NCI-H446 (cell line): ENCODE data around the gene SLC45A3.
A peak's percentile ranks its signal among the peaks of the same experiment; 100 is the strongest.

Source experiments
- DNase-seq, 2 experiments: peaks; one replicate each; lab custom pipeline; 2025; lab: John Stamatoyannopoulos, UW

The SLC45A3 gene

DNA sequence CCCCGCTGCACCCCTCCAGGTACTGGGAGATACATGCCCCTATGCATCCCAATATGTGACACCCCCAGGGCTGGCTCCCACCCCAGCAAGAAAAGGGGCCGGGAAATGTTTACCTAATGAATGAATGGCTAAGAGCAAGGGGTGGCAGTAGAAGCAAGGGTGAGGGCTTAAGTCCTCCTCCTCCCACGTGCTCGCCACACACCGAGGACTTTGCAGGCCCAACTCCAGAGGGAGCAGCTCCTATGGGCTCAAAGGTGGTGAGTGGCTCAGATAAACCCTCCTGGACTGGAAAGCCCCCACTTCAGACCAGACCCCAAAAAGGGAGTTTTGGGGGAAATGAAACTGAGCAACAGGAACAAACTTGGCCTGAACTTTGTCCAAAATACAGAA, 11.4 kb downstream of the SLC45A3 start:
- DNase-seq, result no peak

DNA sequence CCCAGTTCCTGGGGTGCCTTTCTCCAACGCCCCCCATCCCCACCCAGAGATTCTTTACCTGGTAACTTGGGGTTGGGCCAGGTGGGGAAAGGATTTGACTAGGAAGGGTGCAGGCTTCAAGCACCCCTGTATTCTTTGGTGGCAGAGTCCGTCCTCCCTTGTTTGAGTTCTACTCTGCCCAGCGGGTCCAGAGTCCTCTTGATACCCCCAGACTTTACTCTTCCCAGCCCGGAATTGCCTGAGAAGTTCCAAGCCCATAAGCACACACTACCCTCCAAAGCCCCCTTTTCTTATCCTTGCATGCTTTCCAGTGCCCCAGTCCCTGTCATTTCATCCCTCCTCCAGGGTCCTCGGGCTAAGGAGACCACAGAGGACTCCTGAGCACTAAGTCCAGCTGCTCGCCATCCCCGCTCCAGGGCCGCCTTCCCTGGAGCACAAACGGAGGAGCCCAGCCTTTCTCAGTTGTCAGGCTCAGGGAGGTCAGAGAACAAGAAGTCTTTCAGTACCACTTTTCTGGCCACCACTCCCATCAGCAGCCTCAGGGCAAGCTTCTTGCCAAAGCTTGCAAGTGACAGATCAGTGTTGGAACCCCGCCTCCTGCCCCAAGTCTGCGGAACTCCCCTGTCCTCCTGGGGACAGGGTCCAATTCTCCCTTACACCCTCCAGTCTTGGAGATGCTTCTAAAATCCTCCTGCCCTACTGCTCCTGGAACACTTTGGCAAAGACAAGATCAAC, 12.2 kb downstream of the SLC45A3 start:
- no peak for DNase-seq

DNA sequence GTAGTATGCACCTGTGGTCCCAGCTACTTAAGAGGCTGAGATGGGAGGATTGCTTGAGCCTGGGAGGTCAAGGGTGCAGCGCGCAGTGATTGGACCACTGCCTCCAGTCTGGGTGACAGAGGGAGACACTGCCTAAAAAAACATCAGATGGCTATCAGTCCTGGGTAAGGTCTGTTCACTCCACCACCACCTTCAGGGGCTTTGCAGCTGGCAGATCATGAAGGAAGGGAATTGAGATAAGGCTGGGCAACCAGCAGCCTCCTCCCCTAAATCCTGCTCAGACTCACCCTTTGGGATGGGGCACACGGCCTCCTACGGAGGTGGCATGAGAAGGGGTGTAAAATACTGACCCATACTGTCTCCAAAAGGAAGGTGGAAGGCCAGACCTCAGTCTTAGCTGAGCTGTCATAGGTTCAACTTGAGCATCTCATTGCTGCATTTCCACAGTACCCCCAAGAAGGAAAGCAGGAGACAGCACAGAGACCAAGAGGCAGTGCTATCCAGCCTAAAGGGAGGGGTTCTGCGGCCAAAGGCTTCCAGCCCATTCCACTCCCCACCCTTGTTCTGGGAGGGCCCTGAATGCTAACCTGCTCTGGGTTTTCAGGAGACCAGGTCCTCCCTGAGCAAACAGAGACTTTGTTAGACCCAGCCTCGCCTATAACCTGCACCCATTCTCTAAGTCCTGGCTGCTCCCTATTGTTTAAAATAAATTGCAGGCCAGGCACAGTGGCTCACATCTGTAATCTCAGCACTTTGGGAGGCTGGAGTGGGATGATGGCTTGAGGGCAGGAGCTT, 13.7 kb downstream of the SLC45A3 start:
- DNase-seq, result no peak

DNA sequence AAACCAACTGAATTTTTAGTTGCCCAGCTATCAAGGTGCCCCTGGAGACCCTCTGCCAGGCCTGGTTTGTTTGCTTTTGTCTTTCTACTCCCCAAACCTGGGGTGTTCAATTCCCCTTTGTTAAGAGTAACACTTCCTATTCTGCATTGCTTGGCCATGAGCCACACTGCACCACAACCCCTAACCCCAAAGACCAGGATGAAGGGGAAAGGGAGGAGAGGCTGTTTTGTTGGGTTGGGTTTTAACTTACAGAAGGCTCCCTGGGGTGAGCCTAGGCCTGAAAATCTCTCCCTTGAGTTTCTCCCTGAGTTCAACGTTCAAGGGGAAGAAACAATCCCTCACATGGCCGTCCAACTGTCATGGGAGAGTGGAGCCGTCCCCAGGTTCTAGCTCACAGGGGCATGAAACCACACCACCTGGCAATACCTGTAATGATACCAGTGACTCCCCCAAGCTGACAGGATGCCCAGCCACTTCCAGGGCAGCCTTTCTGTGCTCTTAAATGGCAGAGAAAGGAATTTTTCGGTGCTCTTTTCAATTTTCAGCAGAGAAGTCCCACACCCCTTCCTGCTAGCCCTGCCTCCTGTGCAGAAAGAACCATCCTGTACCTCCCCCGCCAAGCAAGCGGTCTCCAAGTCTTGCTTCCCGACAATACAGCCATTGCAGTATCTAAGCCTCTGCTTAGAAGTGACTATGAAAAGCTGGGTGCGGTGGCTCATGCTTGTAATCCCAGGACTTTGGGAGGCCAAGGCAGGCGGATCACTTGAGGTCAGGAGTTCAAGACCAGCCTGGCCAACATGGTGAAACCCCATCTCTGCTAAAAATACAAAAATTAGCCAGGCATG, 14.9 kb downstream of the SLC45A3 start:
- DNase-seq, result no peak

DNA sequence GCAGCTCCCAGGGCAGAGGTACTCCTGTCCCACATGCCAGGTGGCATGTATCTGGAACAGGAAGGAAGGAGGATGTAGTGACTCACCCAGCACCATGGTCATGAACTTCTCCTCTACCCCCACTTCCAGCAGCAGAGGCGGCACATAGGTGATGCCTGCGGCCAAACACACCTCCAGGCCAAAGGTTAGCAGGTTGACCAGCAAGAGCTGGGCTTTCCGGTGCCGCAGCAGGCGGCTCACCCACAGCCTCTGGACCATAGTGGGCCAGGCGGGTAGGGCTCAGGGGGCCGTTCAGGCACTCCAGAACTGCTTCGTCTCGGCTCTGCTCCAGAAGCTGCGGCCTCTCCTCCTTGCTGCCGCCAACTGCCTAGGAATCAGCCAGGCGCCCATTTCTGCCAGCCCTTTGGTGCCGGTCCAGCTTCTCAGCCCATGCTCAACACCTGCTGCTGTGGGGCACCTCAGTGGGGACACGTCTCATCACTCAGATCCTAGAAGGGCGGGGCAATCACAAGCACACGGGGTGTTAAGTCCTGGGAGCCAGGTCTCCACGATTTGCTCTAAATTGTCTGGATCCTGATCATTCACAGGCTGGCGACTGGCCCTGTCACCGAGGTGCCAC, 15.8 kb downstream of the SLC45A3 start:
- peak in 1 of 2 experiments; percentile 49 for DNase-seq

DNA sequence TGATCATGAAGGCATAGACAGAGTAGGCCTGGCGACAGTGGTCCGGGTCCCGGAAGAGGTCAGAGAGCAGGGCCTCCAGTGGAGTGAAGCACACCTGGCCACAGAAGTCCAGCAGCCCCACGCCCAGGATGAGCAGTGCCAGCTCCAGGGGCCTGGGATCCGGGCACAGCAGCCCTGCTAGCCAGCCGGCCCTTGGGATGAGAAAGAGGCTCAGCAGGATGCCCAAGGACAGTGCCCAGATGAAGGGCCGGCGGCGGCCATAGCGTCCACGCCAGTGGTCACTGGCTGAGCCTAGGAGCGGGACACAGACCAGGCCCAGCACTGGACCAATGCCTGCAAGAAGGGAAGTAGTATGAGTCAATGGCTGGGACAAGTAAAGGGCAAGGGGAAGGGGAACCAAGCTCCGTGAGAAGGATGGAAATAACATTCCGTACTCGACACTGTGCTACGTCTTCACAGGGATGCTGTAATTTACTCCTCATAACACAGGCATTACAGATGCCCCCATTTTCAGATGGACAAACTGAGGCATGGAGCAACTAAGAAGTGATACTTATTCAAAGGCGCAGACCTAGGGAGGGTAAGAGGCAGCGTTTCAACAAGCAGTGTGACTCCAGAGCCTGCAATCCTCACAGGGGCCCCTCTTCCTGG, 16.9 kb downstream of the SLC45A3 start:
- DNase-seq, result no peak

DNA sequence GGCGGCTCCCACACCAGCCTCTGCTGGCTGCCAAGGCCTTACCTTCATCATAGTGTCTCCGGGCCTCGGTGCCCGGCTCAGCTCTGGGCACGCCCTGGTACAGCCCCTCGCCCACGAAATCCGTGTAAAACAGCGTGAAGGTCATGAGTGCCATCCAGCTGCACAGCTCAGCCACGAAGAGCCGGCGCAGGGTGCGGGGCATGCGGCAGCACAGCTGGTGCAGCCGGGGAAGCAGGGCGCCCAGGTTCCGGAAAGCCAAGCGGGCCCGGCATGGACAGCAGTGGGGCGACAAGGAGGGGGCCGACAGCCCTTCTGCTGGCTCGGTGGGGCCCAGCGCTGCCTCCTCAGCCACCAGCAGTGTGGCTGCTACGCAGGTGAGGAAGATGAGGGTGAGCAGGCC, 17.5 kb downstream of the SLC45A3 start:
- DNase-seq, result no peak

DNA sequence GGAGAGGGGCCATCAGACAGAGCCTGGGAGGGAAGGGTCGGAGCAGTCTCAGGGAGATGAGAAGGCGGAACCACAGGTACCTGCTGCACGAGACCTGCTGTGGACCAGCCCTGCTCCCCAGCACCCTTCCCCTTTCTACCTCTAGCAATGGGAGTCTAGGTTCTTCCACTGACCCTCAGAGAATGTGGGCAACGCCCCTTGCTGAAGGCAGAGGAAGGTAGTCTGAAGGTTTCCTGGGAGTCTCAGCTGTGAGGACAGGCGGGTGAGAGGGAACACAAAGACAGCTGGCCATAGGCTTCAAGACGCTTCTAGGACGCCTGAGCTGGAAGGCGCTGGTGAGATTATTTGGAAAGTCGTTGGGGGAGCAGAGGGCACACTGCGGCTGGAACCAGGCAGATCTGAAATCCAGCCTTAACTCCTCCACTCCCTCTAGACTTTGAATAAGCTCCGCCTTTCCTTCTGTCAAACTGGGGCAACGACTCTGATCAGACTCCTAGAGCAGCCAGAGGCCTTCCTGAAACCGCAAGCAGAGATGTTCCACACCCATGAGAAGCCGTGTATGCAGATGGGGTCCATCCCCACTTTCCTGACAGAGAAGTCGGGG, 18.1 kb downstream of the SLC45A3 start:
- DNase-seq, result no peak

DNA sequence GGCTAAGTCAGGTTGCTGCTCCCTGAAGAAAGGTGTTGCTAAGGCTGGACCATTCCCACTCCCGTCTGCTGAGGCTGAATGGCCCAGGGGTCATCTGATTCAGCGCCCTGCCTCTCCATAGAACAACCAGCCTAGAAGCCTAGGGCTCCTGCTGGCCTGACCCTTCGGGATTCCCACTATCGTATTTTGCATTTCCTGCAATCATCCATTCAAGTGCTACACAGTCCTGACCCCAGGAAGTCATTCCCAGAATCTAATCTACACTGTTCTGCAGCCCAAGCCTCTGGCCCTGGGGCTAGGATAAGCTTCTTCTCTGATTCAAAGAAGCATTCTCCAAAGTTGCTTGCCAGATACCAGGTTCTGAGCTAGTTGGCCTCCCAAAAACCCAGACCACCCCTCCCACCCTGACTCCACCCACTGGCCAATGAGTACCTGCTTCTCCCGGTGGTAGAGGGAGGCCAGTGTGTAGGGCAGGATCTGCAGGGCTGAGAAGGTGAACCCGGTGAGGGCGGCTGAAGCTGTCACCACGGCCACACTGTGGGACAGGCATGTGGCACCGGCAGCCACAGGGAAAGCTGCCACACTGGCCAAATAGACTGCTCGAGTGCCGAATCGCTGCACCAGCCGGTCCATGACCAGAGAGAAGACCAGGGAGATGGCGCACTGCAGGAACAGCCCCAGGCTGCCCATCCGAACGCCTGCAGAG, 18.7 kb downstream of the SLC45A3 start:
- DNase-seq, result no peak

DNA sequence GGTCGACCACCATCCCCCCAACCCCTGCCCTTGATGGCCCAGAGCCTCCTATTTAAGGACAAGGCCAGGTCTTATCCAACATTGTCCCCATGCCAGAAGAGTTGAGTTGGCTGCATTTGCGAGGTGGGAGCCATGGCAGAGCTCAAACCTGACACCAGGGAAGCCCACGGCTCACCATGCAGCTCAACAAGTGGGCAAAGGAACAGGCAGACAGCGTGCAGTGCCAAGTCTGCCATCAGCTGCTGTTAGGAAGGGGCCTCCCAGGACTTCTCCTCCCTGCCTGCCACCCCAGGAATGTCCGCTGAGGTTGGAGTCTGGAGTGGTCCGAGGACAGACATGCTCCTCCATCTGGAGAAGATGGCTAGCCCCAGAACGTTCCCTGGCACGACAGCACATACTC, 19.9 kb downstream of the SLC45A3 start:
- DNase-seq, result no peak

DNA sequence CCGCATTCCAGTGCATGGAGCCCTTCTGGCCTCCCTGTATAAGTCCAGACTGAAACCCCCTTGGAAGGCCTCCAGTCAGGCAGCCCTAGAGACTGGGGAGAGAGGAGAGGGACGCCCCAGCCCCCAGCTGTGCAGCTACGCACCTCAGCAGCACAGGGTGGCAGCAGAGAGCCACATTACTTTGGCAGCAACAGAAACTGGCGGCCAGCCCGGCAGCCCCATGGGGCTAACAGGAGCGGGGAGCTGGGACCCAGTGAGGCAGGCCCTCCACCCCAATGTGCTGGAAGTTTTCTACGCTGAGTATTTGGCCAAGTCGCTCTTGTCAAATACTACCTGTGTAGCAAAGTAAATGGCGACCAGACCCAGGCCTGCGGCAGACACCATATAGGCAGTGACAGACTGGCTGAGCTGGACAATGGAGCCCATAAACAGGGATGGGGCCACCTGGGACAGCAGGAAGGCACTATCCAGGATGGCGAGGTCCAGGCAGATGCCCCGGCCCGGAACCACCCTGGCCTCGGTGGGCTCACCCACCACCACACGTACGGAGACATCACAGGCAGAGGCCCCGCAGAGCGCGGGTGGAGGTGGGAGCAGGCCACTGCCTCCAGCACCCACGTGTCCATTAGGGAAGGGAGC, 21.2 kb downstream of the SLC45A3 start:
- DNase-seq, result peak; percentile 61 to 87

DNA sequence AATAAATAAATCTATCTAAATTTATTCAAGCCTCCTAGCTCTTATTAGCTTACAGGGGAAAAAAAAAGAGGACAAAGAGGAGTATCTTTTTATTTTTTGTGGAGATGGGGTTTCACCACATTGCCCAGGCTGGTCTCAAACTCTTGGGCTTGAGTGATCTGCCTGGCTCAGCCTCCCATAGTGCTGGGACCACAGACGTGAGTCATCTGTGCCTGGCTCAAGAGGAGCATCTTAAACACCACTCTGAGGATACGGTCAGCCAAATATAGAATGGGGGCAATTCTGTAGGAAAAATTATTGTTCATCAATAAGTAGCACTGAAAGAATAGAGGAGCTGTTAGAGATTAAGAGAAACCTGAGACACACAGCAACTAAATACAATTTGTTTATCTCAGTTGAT, 24.1 kb downstream of the SLC45A3 start:
- no peak for DNase-seq

DNA sequence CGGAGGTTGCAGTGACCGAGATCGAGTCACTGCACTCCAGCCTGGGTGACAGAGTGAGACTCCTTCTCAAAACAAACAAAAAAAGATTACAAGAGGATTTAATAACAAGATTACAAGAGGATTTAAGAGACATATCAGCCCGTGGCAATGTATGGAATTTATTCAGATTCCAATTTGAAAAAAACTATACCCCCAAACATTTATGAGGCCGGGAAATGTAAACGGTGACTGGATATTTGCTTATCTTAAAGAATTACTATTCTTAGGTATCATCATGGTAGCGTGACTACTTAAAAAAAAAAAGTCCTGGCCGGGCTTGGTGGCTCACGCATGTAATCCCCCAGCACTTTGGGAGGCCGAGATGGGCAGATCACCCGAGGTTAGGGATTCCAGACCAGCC, 27.3 kb downstream of the SLC45A3 start:
- no peak for DNase-seq

DNA sequence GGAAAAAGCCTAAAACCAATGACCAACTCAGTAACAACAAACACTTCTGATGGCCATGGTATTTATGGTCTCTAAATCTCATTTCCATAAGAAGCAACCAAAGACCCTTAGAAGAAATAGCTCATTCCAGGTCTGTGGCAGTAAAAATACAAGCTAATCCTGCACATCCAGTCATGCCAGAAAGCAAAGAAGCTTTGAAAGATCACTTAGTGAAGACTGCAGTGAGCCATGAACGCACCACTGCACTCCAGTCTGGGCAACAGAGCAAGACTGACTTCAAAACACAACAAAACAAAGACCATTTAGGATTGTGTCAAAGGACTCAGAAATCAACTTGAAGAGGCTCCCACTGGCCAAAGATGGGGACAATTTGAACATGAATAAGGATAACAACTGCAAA, 30.1 kb downstream of the SLC45A3 start:
- no peak for DNase-seq

DNA sequence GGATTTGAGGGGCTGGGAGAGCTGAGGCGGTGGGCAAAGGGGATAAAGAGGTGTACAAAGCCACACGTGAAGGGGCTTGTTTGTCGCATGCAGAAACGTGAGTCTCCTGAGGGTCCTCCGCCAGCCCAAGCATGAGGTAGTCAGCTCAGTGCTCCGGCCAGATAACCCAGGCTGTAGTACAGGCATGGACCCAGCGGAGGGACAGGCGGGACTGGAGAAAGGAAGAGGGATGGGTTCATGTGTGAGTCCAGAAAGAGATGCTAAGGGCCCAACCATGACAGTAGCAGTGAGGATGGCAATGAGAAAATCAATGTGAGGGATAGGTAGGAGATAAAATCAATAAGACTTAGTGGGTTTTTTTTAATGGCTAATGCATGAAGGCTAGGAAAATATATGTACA, 34.8 kb downstream of the SLC45A3 start:
- no peak for DNase-seq

DNA sequence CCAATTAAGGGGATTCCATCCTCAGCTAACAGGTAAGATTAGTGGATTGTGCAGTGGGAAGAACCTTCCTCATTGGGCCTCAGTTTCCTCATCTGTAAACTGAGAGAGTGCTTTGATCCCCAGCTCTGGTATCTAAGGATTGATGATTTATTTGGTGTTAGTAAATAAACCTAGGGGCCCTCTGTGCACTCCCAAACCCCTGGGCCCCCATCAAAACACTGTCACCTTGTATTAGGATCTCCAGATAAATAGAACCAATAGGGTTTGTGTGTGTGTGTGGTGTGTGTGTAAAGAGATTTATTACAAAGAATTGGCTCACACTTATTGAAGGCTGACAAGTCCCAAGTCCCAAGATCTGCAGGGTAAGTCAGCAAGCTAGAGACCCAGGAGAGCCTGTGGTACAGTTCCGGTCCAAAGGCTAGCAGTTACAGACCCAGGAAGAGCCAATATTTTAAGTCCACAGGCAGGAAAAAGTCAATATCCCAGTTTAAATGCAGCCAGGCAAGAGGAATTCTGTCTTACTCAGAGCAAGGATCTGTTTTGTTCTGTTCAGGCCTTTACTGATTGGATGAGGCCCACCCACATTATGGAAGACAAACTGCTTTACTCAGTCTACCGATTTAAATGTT, 37.5 kb downstream of the SLC45A3 start:
- no peak for DNase-seq

DNA sequence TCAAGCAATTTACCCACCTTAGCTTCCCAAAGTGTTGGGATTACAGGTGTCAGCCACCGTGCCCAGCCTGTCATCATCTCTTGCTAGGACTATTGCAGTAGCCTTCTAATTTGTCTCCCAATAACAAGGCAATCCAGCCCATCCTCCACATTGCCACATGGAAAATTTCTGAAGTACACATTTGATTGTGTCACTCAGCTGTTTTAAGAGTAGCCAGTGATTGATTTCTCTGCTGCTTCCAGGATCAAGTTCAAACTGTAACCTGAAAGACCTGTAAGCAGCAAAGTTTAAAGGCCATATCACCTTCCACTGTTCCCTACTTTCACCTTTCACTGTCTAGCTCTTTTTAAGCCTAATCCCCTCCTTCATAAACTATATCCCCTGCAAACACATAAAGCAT, 40.7 kb downstream of the SLC45A3 start:
- no peak for DNase-seq

DNA sequence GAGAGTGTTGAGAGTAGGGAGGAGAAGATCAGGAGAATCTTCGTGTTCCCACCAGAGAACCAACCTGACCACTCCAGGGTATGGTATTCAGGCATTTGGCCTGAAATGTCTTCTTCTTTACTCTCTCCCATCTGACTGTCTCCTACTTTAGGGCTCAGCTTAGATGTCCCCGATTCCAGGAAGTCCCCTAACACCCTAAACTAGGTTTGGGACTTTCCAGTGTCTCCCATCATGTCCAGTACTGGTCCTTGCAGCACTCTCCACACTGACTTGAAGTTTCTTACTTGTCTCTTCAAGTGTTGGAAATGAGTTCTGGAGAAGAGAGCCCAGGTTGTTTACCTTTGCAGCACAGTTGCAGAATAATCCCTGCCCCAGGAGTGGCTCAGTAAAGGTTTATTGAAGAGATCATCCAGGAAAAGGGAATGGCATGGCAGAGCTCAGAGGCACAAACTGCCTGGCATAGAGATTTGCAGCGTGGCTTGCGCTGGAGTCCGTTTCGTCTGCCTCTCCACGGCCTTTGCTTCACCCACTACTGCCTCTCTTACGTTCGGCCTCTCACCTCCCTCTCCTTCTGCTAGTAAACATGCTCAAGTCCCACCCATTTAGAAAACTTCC, 42.3 kb downstream of the SLC45A3 start:
- DNase-seq, result no peak

DNA sequence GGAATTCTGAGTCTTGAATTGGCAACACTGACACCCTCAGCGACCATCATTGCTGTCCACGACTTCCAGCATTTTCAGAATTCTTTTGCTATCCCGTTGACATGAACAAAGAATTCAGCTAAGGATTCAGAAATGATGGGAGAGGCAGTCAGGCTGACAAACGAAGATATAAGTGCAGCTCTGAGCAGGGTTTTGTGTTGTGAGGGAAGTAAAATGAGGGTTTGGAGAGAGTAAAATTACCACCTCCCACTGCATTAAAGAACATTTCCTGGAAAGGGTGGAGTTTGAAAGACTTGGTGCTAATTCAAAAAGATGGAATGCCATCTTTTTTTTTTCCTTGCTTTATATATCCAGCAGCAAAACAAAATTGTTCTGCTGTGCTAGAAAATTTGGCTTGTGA, 43.6 kb downstream of the SLC45A3 start:
- no peak for DNase-seq
